ENCODE results near the gene PHKB.

GRCh38 chr16:47511882-47512281 lies 50.8 kb downstream of the PHKB start:
- TF ChIP-seq CTCF (IDR thresholded peaks at IDR 0.05) (no peak), EZH2 (IDR thresholded peaks at IDR 0.05; ENCODE audit: borderline replicate concordance, insufficient read depth, low read depth, low read length, poor library complexity, severe bottlenecking) (no peak)

All from B cell (primary cell).